GM23338 (cell line): ENCODE data around the gene PLD6. TPM values are rescaled to one million over a fixed set of nuclear protein-coding genes. Genes with fewer than 3 reads are reported as not detected.

Experiments used
- ATAC-seq: fragments of 200-7000 bp; cut with Tn5 transposase; 3 replicates; pipeline ENCODE4 v1.9.1; 2020
- DNase-seq: peaks from one replicate; pipeline ENCODE4 v3.0.0-alpha.2; 2015; ENCODE audit warnings: low spot score
- H2AFZ ChIP-seq: fragments of 200-600 bp; sonication (generic); 2 replicates; pipeline ENCODE4 v1.8.0; 2016; ENCODE audit warnings: antibody characterized with exemption, mild to moderate bottlenecking, moderate library complexity
- H3F3A ChIP-seq: fragments of 200-600 bp; sonication (generic); replicated peaks from 2 replicates; pipeline ENCODE4 v1.8.0; 2017; ENCODE audit warnings: antibody characterized with exemption, mixed run types, low read depth
- H3K27ac ChIP-seq: fragments of 200-600 bp; sonication (generic); 2 replicates; pipeline ENCODE4 v1.6.1; 2016; ENCODE audit warnings: low read depth
- H3K27me3 ChIP-seq: fragments of 200-600 bp; sonication (generic); 2 replicates; pipeline ENCODE4 v1.8.0; 2016; ENCODE audit warnings: mild to moderate bottlenecking, mixed run types, moderate library complexity; ENCODE audit not compliant: insufficient read depth
- H3K36me3 ChIP-seq: fragments of 200-600 bp; sonication (generic); 2 replicates; pipeline ENCODE4 v1.8.0; 2016; ENCODE audit warnings: mild to moderate bottlenecking; ENCODE audit not compliant: insufficient read depth
- H3K4me1 ChIP-seq: fragments of 200-600 bp; sonication (generic); 2 replicates; pipeline ENCODE4 v1.8.0; 2016; ENCODE audit warnings: mild to moderate bottlenecking, moderate library complexity; ENCODE audit not compliant: insufficient read depth
- H3K4me2 ChIP-seq: fragments of 200-600 bp; sonication (generic); 2 replicates; pipeline ENCODE4 v1.7.1; 2017; ENCODE audit warnings: mixed run types
- H3K4me3 ChIP-seq: fragments of 200-600 bp; sonication (generic); 2 replicates; pipeline ENCODE4 v1.6.1; 2016; ENCODE audit warnings: mixed run types
- H3K79me2 ChIP-seq: fragments of 200-600 bp; sonication (generic); replicated peaks from 2 replicates; pipeline ENCODE4 v1.8.0; 2017; ENCODE audit warnings: mild to moderate bottlenecking; ENCODE audit not compliant: insufficient read depth
- H3K9me2 ChIP-seq: fragments of 200-600 bp; sonication (generic); 2 replicates; pipeline ENCODE4 v1.8.0; 2017; ENCODE audit not compliant: insufficient read depth
- H4K20me1 ChIP-seq: fragments of 200-600 bp; sonication (generic); replicated peaks from 2 replicates; pipeline ENCODE4 v1.8.0; 2017; ENCODE audit warnings: mild to moderate bottlenecking; ENCODE audit not compliant: insufficient read depth
- H3K27ac Mint-ChIP-seq: 2 replicates; pipeline ENCODE4 v1.8.0; 2020; ENCODE audit warnings: inconsistent platforms, mild to moderate bottlenecking, moderate library complexity, mixed read lengths
- H3K27me3 Mint-ChIP-seq: 3 replicates; pipeline ENCODE4 v1.8.0; 2022; ENCODE audit warnings: low read depth, mild to moderate bottlenecking, moderate library complexity, mixed read lengths, inconsistent platforms; ENCODE audit not compliant: insufficient read depth, poor library complexity
- H3K36me3 Mint-ChIP-seq: 3 replicates; pipeline ENCODE4 v1.8.0; 2021; ENCODE audit warnings: low read depth, mild to moderate bottlenecking, inconsistent platforms, moderate library complexity, mixed read lengths
- H3K4me1 Mint-ChIP-seq: 3 replicates; pipeline ENCODE4 v1.8.0; 2020; ENCODE audit warnings: mild to moderate bottlenecking, inconsistent platforms, mixed read lengths
- H3K4me3 Mint-ChIP-seq: 3 replicates; pipeline ENCODE4 v1.8.0; 2021; ENCODE audit warnings: moderate library complexity, mild to moderate bottlenecking, inconsistent platforms, mixed read lengths
- H3K9me3 Mint-ChIP-seq: 3 replicates; pipeline ENCODE4 v1.8.0; 2020; ENCODE audit warnings: moderate library complexity, mild to moderate bottlenecking, inconsistent platforms, mixed read lengths
- CREB1 ChIP-seq: fragments of 250-450 bp; sonication (Bioruptor Pico); IDR thresholded peaks from 2 replicates; pipeline ENCODE4 v1.5.0; 2020; ENCODE audit warnings: low read depth, mild to moderate bottlenecking, moderate library complexity
- EZH2 ChIP-seq: fragments of 200-600 bp; sonication (generic); IDR thresholded peaks from one replicate; pipeline ENCODE4 v1.8.0; 2017; ENCODE audit warnings: antibody characterized with exemption, mild to moderate bottlenecking, low read depth; ENCODE audit not compliant: unreplicated experiment
- EZH2phosphoT487 ChIP-seq: fragments of 200-600 bp; sonication (generic); IDR thresholded peaks from one replicate; pipeline ENCODE4 v1.8.1; 2018; ENCODE audit warnings: antibody characterized with exemption; ENCODE audit not compliant: unreplicated experiment
- NANOG ChIP-seq: IDR thresholded peaks from 2 replicates; pipeline ENCODE4 v1.6.1; 2016; ENCODE audit warnings: antibody characterized with exemption, borderline replicate concordance
- POLR2AphosphoS5 ChIP-seq: IDR thresholded peaks from 2 replicates; pipeline ENCODE4 v1.6.1; 2016; ENCODE audit warnings: antibody characterized with exemption, low read depth
- REST ChIP-seq: IDR thresholded peaks from one replicate; pipeline ENCODE4 v1.6.1; 2018; ENCODE audit warnings: antibody characterized with exemption; ENCODE audit not compliant: unreplicated experiment
- STAT1 ChIP-seq: IDR thresholded peaks from one replicate; pipeline ENCODE4 v1.6.1; 2016; ENCODE audit warnings: antibody characterized with exemption; ENCODE audit not compliant: unreplicated experiment
- ZNF114 ChIP-seq: fragments of 250-450 bp; sonication (Bioruptor Pico); IDR thresholded peaks from 2 replicates; pipeline ENCODE4 v1.5.0; 2020; ENCODE audit warnings: mild to moderate bottlenecking, moderate library complexity
- ZNF462 ChIP-seq: fragments of 250-450 bp; sonication (Bioruptor Pico); IDR thresholded peaks from 2 replicates; pipeline ENCODE4 v1.5.0; 2020; ENCODE audit warnings: mild to moderate bottlenecking, moderate library complexity
- polyA plus RNA-seq: library from polyadenylated mRNA; unstranded; fragments of >200 nt; fragmentation: Nextera tagmentation; extraction: Ambion mirVana; gene quantifications from 2 replicates; pipeline ENCODE4 v1.2.1, GENCODE V29; 2016
- total RNA-seq: library from RNA; depleted of rRNA; stranded (reverse); fragments of >200 nt; shearing (Covaris generic); gene quantifications from 2 replicates; pipeline ENCODE4 v1.2.3, GENCODE V29; 2014

The PLD6 gene
- total and polyA plus RNA-seq, 2 experiments from 2014 or later, result not detected

GRCh38 chr17:17173921-17174320 lies 32.2 kb downstream of the PLD6 start:
- Histone ChIP-seq H3K79me2 (no peaks in the 10 kb centered on the region), H3K4me2 (no peak overlapping the region), H4K20me1 (no peaks in the 10 kb centered on the region; the same call in 1 of the 2 replicates), H3K4me1 (no peaks in the 10 kb centered on the region), H3K27ac (no peak overlapping the region), H2AFZ (no peak overlapping the region), H3F3A (no peaks in the 10 kb centered on the region), H3K36me3 (no peaks in the 10 kb centered on the region; the same call in 1 of the 2 replicates), H3K27me3 (no peaks in the 10 kb centered on the region), H3K9me2 (no peaks in the 10 kb centered on the region), H3K4me3 (no peak overlapping the region)
- no peak for TF ChIP-seq CREB1 (CRISPR knock-in tag)
- no peak for TF ChIP-seq ZNF462 (CRISPR knock-in tag)
- TF ChIP-seq EZH2phosphoT487, result no peak
- no peak for TF ChIP-seq STAT1
- TF ChIP-seq REST, result no peak
- TF ChIP-seq EZH2, result no peak
- TF ChIP-seq NANOG, result no peak
- TF ChIP-seq POLR2AphosphoS5, result no peak
- TF ChIP-seq ZNF114, result no peak
- DNase-seq (no peak), ATAC-seq (no peak)
- no peak overlapping the region for H3K27ac Mint-ChIP-seq
- peaks cover 2% of the 10 kb centered on the region for H3K27me3 Mint-ChIP-seq
- H3K36me3 Mint-ChIP-seq, result peaks cover 38% of the 10 kb centered on the region
- H3K4me3 Mint-ChIP-seq, result no peak overlapping the region
- H3K9me3 Mint-ChIP-seq, result no peaks in the 10 kb centered on the region
- peaks cover 11% of the 10 kb centered on the region for H3K4me1 Mint-ChIP-seq
